ENCODE data around the gene KIFC3.

DNA sequence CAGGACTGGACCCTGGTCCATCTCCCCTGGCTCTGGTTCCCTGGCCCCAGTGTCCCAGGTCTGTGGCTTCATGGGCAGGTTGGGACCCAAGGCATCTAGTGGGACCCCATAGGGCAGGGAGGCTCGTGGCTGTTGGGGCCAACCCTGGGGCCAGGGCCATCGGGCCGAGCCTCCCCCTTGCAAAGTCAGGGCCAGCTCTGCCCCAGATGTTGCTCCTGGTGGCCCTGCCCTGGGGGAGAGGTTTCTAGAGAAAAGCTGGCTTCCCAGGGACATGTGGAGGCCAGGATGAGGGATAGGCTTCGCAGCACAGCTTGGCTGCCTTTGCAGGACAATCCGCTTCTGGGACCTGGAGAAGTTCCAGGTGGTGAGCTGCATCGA, 50.1 kb downstream of the KIFC3 start:
- no peak for TF ChIP-seq CTCF (IDR thresholded peaks at IDR 0.05)
- TF ChIP-seq EZH2 (IDR thresholded peaks at IDR 0.05; ENCODE audit: borderline replicate concordance, insufficient read depth, low read depth, low read length, poor library complexity, severe bottlenecking), result no peak
